IMR-90 (cell line): ENCODE results near the gene METRNL. TPM values are rescaled to one million over a fixed set of nuclear protein-coding genes. Genes with fewer than 3 reads are reported as not detected.

ENCODE experiments used
- ATAC-seq: fragments of 200-7000 bp; cut with Tn5 transposase; 2 replicates; pipeline ENCODE4 v1.9.1; 2020; ENCODE audit warnings: low read depth, mild to moderate bottlenecking, moderate library complexity
- BruUV-seq: library from RNA; stranded (reverse); fragments of 400-500 nt; replicated peaks from 2 replicates; lab custom pipeline; 2021; lab: Mats Ljungman, UMichigan
- CTCF ChIA-PET: fragments of 300-600 bp; formaldehyde crosslinking; extraction: SDS; loops from one replicate; lab custom pipeline; 2021; ENCODE audit warnings: antibody characterized with exemption; lab: Yijun Ruan, JAX
- POLR2A ChIA-PET: fragments of 300-600 bp; sonication (Branson Sonifier 250); formaldehyde crosslinking; loops from one replicate; lab custom pipeline; 2022; ENCODE audit warnings: antibody characterized with exemption; ENCODE audit not compliant: unreplicated experiment; lab: Charles Lee
- DNase-seq: peaks from one replicate; pipeline ENCODE4 v3.0.0; 2013
- H2AFZ ChIP-seq: replicated peaks from 2 replicates; pipeline ENCODE3; 2013; ENCODE audit warnings: low read length, mild to moderate bottlenecking; ENCODE audit not compliant: poor library complexity
- H2AK5ac ChIP-seq: 2 replicates; pipeline ENCODE4 v1.6.1; 2013; ENCODE audit warnings: low read depth, low read length, inconsistent platforms
- H2AK9ac ChIP-seq: replicated peaks from 2 replicates; pipeline ENCODE3; 2013; ENCODE audit warnings: mild to moderate bottlenecking, low read depth, low read length, moderate library complexity; ENCODE audit not compliant: poor library complexity
- H2BK120ac ChIP-seq: 2 replicates; pipeline ENCODE4 v1.6.1; 2013; ENCODE audit warnings: low read depth, low read length, inconsistent platforms
- H2BK15ac ChIP-seq: 3 replicates; pipeline ENCODE4 v1.6.1; 2013; ENCODE audit warnings: low read depth, low read length, inconsistent platforms
- H2BK20ac ChIP-seq: 2 replicates; pipeline ENCODE4 v1.6.1; 2013; ENCODE audit warnings: low read depth, mild to moderate bottlenecking, inconsistent platforms, low read length, moderate library complexity
- H2BK5ac ChIP-seq: 2 replicates; pipeline ENCODE4 v1.6.1; 2013; ENCODE audit warnings: mild to moderate bottlenecking, low read depth, low read length, inconsistent platforms; ENCODE audit not compliant: poor library complexity, severe bottlenecking
- H3K14ac ChIP-seq: replicated peaks from 2 replicates; pipeline ENCODE4 v1.6.1; 2013; ENCODE audit warnings: low read depth, low read length, inconsistent platforms
- H3K18ac ChIP-seq: 2 replicates; pipeline ENCODE4 v1.6.1; 2013; ENCODE audit warnings: low read depth, low read length, control low read depth
- H3K23ac ChIP-seq: 2 replicates; pipeline ENCODE4 v1.6.1; 2013; ENCODE audit warnings: low read depth, low read length, inconsistent platforms
- H3K27ac ChIP-seq: 2 replicates; pipeline ENCODE4 v1.5.1; 2013; ENCODE audit warnings: mild to moderate bottlenecking, control low read depth, low read length; ENCODE audit not compliant: insufficient read depth
- H3K27me3 ChIP-seq: 2 replicates; pipeline ENCODE4 v1.6.1; 2013; ENCODE audit warnings: low read length; ENCODE audit not compliant: control insufficient read depth, insufficient read depth
- H3K36me3 ChIP-seq: 2 replicates; pipeline ENCODE4 v1.6.1; 2013; ENCODE audit warnings: low read length, mixed read lengths; ENCODE audit not compliant: control insufficient read depth, insufficient read depth
- H3K4ac ChIP-seq: 2 replicates; pipeline ENCODE4 v1.6.1; 2013; ENCODE audit warnings: low read depth, low read length, inconsistent platforms
- H3K4me1 ChIP-seq: 2 replicates; pipeline ENCODE4 v1.6.1; 2013; ENCODE audit warnings: low read length, mixed read lengths; ENCODE audit not compliant: control insufficient read depth, insufficient read depth
- H3K4me2 ChIP-seq: 2 replicates; pipeline ENCODE4 v1.6.1; 2013; ENCODE audit warnings: low read depth, mild to moderate bottlenecking, control low read depth, low read length, moderate library complexity
- H3K4me3 ChIP-seq: 2 replicates; pipeline ENCODE4 v1.5.1; 2013; ENCODE audit warnings: low read depth, mild to moderate bottlenecking, control low read depth, low read length, moderate library complexity; ENCODE audit not compliant: insufficient read depth
- H3K56ac ChIP-seq: 2 replicates; pipeline ENCODE4 v1.6.1; 2013; ENCODE audit warnings: low read length, inconsistent platforms; ENCODE audit not compliant: insufficient read depth; ENCODE audit errors: extremely low read depth
- H3K79me1 ChIP-seq, 2 experiments: 2 replicates each; pipeline ENCODE4 v1.6.1; 2013; ENCODE audit warnings: low read length in 2 of 2, inconsistent platforms in 1 of 2, low read depth in 1 of 2
- H3K9ac ChIP-seq: 2 replicates; pipeline ENCODE4 v1.6.1; 2013; ENCODE audit warnings: low read depth, low read length, control low read depth
- H3K9me1 ChIP-seq: 2 replicates; pipeline ENCODE4 v1.6.1; 2013; ENCODE audit warnings: low read length, inconsistent platforms; ENCODE audit not compliant: insufficient read depth
- H3K9me3 ChIP-seq: 2 replicates; pipeline ENCODE4 v1.6.1; 2013; ENCODE audit warnings: low read length; ENCODE audit not compliant: control insufficient read depth, insufficient read depth
- H4K20me1 ChIP-seq: 2 replicates; pipeline ENCODE4 v1.6.1; 2013; ENCODE audit warnings: low read length, inconsistent platforms; ENCODE audit not compliant: insufficient read depth
- H4K5ac ChIP-seq: 2 replicates; pipeline ENCODE4 v1.6.1; 2013; ENCODE audit warnings: mild to moderate bottlenecking, low read depth, low read length, control low read depth
- H4K8ac ChIP-seq, 2 experiments: 2 replicates each; pipeline ENCODE4 v1.6.1; 2013; ENCODE audit warnings: low read depth in 2 of 2, low read length in 2 of 2, control low read depth in 1 of 2, inconsistent platforms in 1 of 2
- H4K91ac ChIP-seq: 2 replicates; pipeline ENCODE4 v1.6.1; 2013; ENCODE audit warnings: low read depth, low read length, inconsistent platforms; ENCODE audit not compliant: insufficient read depth
- BHLHE40 ChIP-seq: fragments of 150-350 bp; IDR thresholded peaks from 2 replicates; pipeline ENCODE4 v1.6.1; 2016; ENCODE audit warnings: mild to moderate bottlenecking, low read depth, low read length
- CEBPB ChIP-seq: IDR thresholded peaks from 2 replicates; pipeline ENCODE4 v1.6.1; 2012; ENCODE audit warnings: low read depth, low read length, improper control_type of control experiment
- CHD1 ChIP-seq: IDR thresholded peaks from 2 replicates; pipeline ENCODE4 v1.6.1; 2012; ENCODE audit warnings: low read depth, low read length, improper control_type of control experiment
- ELK1 ChIP-seq: fragments of 150-350 bp; IDR thresholded peaks from 2 replicates; pipeline ENCODE4 v1.6.1; 2016; ENCODE audit warnings: low read depth, mild to moderate bottlenecking, low read length, moderate library complexity, borderline replicate concordance
- MAFK ChIP-seq: IDR thresholded peaks from 2 replicates; pipeline ENCODE4 v1.6.1; 2012; ENCODE audit warnings: low read depth, low read length, improper control_type of control experiment
- POLR2A ChIP-seq: IDR thresholded peaks from 2 replicates; pipeline ENCODE4 v1.6.1; 2012; ENCODE audit warnings: mild to moderate bottlenecking, low read depth, low read length
- RAD21 ChIP-seq: IDR thresholded peaks from 2 replicates; pipeline ENCODE4 v1.6.1; 2012; ENCODE audit warnings: low read length, improper control_type of control experiment
- RCOR1 ChIP-seq: IDR thresholded peaks from 2 replicates; pipeline ENCODE4 v1.6.1; 2012; ENCODE audit warnings: mild to moderate bottlenecking, low read length, improper control_type of control experiment; ENCODE audit not compliant: insufficient replicate concordance
- RFX5 ChIP-seq: IDR thresholded peaks from 2 replicates; pipeline ENCODE4 v1.8.0; 2012; ENCODE audit warnings: low read depth, mild to moderate bottlenecking, low read length, moderate library complexity
- SMC3 ChIP-seq: fragments of 150-350 bp; IDR thresholded peaks from 2 replicates; pipeline ENCODE4 v1.6.1; 2016; ENCODE audit warnings: low read depth, mild to moderate bottlenecking, antibody characterized with exemption, low read length, moderate library complexity
- WGBS, 2 experiments: methylation state at CpG; one replicate each; pipeline versions ENCODE4 v1.1.5 to v1.1.7; 2013; ENCODE audit warnings: missing lambda C conversion rate in 2 of 2; ENCODE audit not compliant: insufficient read length in 1 of 2; ENCODE audit errors: extremely low coverage in 2 of 2; 5-methylcytosine and 5-hydroxymethylcytosine counted together
- dilution Hi-C: fragments of 300-500 bp; cut with HindIII; formaldehyde crosslinking; loops from one replicate; pipeline ENCODE4 v1.14.3; 2018; ENCODE audit warnings: low sequenced_read_pairs; ENCODE audit not compliant: unreplicated experiment
- in situ Hi-C: fragments of 300-500 bp; cut with MboI; formaldehyde crosslinking; loops from 3 replicates; pipeline ENCODE4 v1.14.3; 2019; ENCODE audit warnings: low sequenced_read_pairs, inconsistent platforms, mixed read lengths
- intact Hi-C: fragments of 100-400 bp; cut with micrococcal nuclease; formaldehyde crosslinking; loops from 2 replicates; pipeline ENCODE4 v1.10.0; 2022
- polyA plus RNA-seq, 3 experiments: library from polyadenylated mRNA; depleted of rRNA; stranded (reverse); fragments of >200 nt; gene quantifications; 2 replicates each; pipeline ENCODE4 v1.2.3, GENCODE V29; 2012; ENCODE audit warnings: low replicate concordance in 1 of 3
- total RNA-seq: library from RNA; depleted of rRNA; stranded (reverse); fragments of >200 nt; gene quantifications from 2 replicates; pipeline ENCODE4 v1.2.3, GENCODE V29; 2012

METRNL gene
- total and polyA plus RNA-seq, 2 of the 4 experiments (the other 2 are of a cell fraction), result 17.9 to 48.2 TPM

- Histone ChIP-seq H3K4me3 (no peak overlapping the region), H3K36me3 (no peaks in the 10 kb centered on the region), H3K4me2 (no peak overlapping the region), H2BK20ac (no peak overlapping the region), H3K27me3 (peaks cover 24% of the 10 kb centered on the region; the same call in 1 of the 2 replicates), H4K5ac (no peak overlapping the region), H3K79me1 (no peaks in the 10 kb centered on the region), H2AK9ac (peak overlapping the region; percentile 55), H3K14ac (no peak overlapping the region), H3K4me1 (no peaks in the 10 kb centered on the region), H2AFZ (peak overlapping the region; percentile 72), H3K9ac (no peak overlapping the region), H3K27ac (no peak overlapping the region), H3K23ac (no peak overlapping the region), H4K91ac (no peak overlapping the region), H3K18ac (no peak overlapping the region), H3K56ac (no peak overlapping the region), H2BK15ac (no peak overlapping the region), H3K9me1 (no peaks in the 10 kb centered on the region), H3K9me3 (no peaks in the 10 kb centered on the region), H4K20me1 (no peaks in the 10 kb centered on the region), H4K8ac (no peak overlapping the region), H2BK5ac (no peak overlapping the region), H2BK120ac (no peak overlapping the region), H2AK5ac (no peak overlapping the region), H3K4ac (no peak overlapping the region)
- ATAC-seq, result no peak
- DNase-seq, result no peak
- dilution Hi-C loops, result no loop called here
- ChIA-PET POLR2A (no interaction called here), CTCF (no interaction called here)
- no peak for TF ChIP-seq CHD1
- no peak for TF ChIP-seq RFX5
- TF ChIP-seq POLR2A, result no peak
- no peak for TF ChIP-seq SMC3
- TF ChIP-seq BHLHE40, result no peak
- no peak for TF ChIP-seq CEBPB
- TF ChIP-seq MAFK, result no peak
- TF ChIP-seq RAD21, result no peak
- no peak for TF ChIP-seq RCOR1
- no peak for TF ChIP-seq ELK1
- intact Hi-C loops, result no loop called here
- 83% methylated on average over 3 of the region's 22 CpGs; no CpG with 5 or more reads in 1 of the 2 experiments for WGBS, 2 experiments
- no TSS peak for BruUV-seq
- in situ Hi-C loops, result no loop called here
Measured at GRCh38 chr17:83118071-83118841, 38.8 kb downstream of the METRNL start.
